ENCODE results near the gene UQCRQ.

GRCh38 chr5:132832612-132833011 lies 33.8 kb upstream of the UQCRQ start:
- TF ChIP-seq CTCF (IDR thresholded peaks at IDR 0.05; ENCODE audit: low read length) (no peak), EZH2 (IDR thresholded peaks at IDR 0.05; ENCODE audit: borderline replicate concordance, low read length) (no peak)

Measured in OCI-LY1 (cell line).